Neuronal stem cell (in vitro differentiated cells): Measurements from ENCODE around the gene HSF2BP.

Experiments used
- DNase-seq: peaks from one replicate; pipeline ENCODE4 v3.0.0-alpha.2; 2013; ENCODE audit warnings: low spot score
- H2AFZ ChIP-seq: one replicate; pipeline ENCODE4 v1.6.1; 2013; ENCODE audit warnings: mild to moderate bottlenecking, low read length, inconsistent platforms
- H2AK5ac ChIP-seq: 2 replicates; pipeline ENCODE4 v1.6.1; 2013; ENCODE audit warnings: low read depth, mild to moderate bottlenecking, inconsistent platforms, low read length, moderate library complexity, mixed read lengths
- H2BK120ac ChIP-seq: 2 replicates; pipeline ENCODE4 v1.6.1; 2013; ENCODE audit warnings: low read depth, mild to moderate bottlenecking, inconsistent platforms, low read length, moderate library complexity, mixed read lengths
- H2BK12ac ChIP-seq: one replicate; pipeline ENCODE4 v1.6.1; 2013; ENCODE audit warnings: low read length, inconsistent platforms
- H2BK15ac ChIP-seq: 2 replicates; pipeline ENCODE4 v1.6.1; 2013; ENCODE audit warnings: mild to moderate bottlenecking, low read length, inconsistent platforms, mixed read lengths
- H2BK5ac ChIP-seq: one replicate; pipeline ENCODE4 v1.6.1; 2013; ENCODE audit warnings: inconsistent platforms, mild to moderate bottlenecking, low read length, moderate library complexity
- H3K14ac ChIP-seq: one replicate; pipeline ENCODE4 v1.6.1; 2013; ENCODE audit warnings: low read length, inconsistent platforms
- H3K18ac ChIP-seq: 2 replicates; pipeline ENCODE4 v1.6.1; 2013; ENCODE audit warnings: low read length, inconsistent platforms
- H3K23ac ChIP-seq: 2 replicates; pipeline ENCODE4 v1.6.1; 2013; ENCODE audit warnings: low read depth, mild to moderate bottlenecking, mixed read lengths, low read length, inconsistent platforms; ENCODE audit not compliant: poor library complexity
- H3K27ac ChIP-seq: replicated peaks from 3 replicates; pipeline ENCODE4 v1.5.1; 2013; ENCODE audit warnings: low read length, inconsistent platforms
- H3K27me3 ChIP-seq, 3 experiments: 2 replicates each; pipeline ENCODE4 v1.6.1; 2013; ENCODE audit warnings: low read length in 3 of 3, mild to moderate bottlenecking in 2 of 3, inconsistent platforms in 1 of 3, low read depth in 1 of 3, mixed read lengths in 1 of 3, moderate library complexity in 1 of 3; ENCODE audit not compliant: control insufficient read depth in 3 of 3, insufficient read depth in 3 of 3
- H3K36me3 ChIP-seq, 2 donors: replicated peaks in 1 of 2; 2 replicates each; pipeline ENCODE4 v1.6.1; 2013; ENCODE audit warnings: low read length in 2 of 2; ENCODE audit not compliant: control insufficient read depth in 2 of 2, insufficient read depth in 2 of 2
- H3K4ac ChIP-seq: 2 replicates; pipeline ENCODE4 v1.6.1; 2013; ENCODE audit warnings: inconsistent platforms, mild to moderate bottlenecking, low read length, moderate library complexity
- H3K4me1 ChIP-seq, 2 donors: 1 replicate in 1 of 2; 2 replicates in 1 of 2; pipeline ENCODE4 v1.6.1; 2013; ENCODE audit warnings: low read length in 2 of 2, low read depth in 1 of 2; ENCODE audit not compliant: control insufficient read depth in 2 of 2, insufficient read depth in 1 of 2
- H3K4me2 ChIP-seq: one replicate; pipeline ENCODE4 v1.6.1; 2013; ENCODE audit warnings: mild to moderate bottlenecking, low read length, inconsistent platforms; ENCODE audit not compliant: insufficient read depth, poor library complexity, severe bottlenecking
- H3K4me3 ChIP-seq, 2 donors: 2 replicates each; pipeline ENCODE4 v1.5.1; 2013; ENCODE audit warnings: low read length in 2 of 2, mild to moderate bottlenecking in 2 of 2, inconsistent platforms in 1 of 2, moderate library complexity in 1 of 2
- H3K79me1 ChIP-seq: one replicate; pipeline ENCODE4 v1.6.1; 2013; ENCODE audit warnings: low read depth, mild to moderate bottlenecking, inconsistent platforms, low read length, moderate library complexity
- H3K9ac ChIP-seq: one replicate; pipeline ENCODE4 v1.6.1; 2013; ENCODE audit warnings: mild to moderate bottlenecking, low read depth, low read length, inconsistent platforms; ENCODE audit not compliant: poor library complexity
- H3K9me3 ChIP-seq, 2 donors: replicated peaks in 1 of 2; 2 replicates each; pipeline versions ENCODE3 to v1.6.1; 2013; ENCODE audit warnings: low read length in 2 of 2, mild to moderate bottlenecking in 2 of 2, inconsistent platforms in 1 of 2, low read depth in 1 of 2, mixed read lengths in 1 of 2, moderate library complexity in 1 of 2; ENCODE audit not compliant: control insufficient read depth in 2 of 2, insufficient read depth in 1 of 2
- H4K8ac ChIP-seq: one replicate; pipeline ENCODE4 v1.6.1; 2013; ENCODE audit warnings: low read depth, mild to moderate bottlenecking, inconsistent platforms, low read length, moderate library complexity
- H4K91ac ChIP-seq: one replicate; pipeline ENCODE4 v1.6.1; 2013; ENCODE audit warnings: low read length, low read depth, mild to moderate bottlenecking, inconsistent platforms; ENCODE audit not compliant: poor library complexity
- WGBS, 2 donors: extraction: QIAGEN DNeasy Blood & Tissue Kit; methylation state at CpG; one replicate each; pipeline ENCODE4 v1.1.7; 2013; ENCODE audit warnings: missing lambda C conversion rate in 2 of 2, mixed read lengths in 1 of 2; ENCODE audit not compliant: insufficient read length in 2 of 2, insufficient replicate concordance in 1 of 2; ENCODE audit errors: extremely low coverage in 2 of 2; 5-methylcytosine and 5-hydroxymethylcytosine counted together

HSF2BP gene

DNA sequence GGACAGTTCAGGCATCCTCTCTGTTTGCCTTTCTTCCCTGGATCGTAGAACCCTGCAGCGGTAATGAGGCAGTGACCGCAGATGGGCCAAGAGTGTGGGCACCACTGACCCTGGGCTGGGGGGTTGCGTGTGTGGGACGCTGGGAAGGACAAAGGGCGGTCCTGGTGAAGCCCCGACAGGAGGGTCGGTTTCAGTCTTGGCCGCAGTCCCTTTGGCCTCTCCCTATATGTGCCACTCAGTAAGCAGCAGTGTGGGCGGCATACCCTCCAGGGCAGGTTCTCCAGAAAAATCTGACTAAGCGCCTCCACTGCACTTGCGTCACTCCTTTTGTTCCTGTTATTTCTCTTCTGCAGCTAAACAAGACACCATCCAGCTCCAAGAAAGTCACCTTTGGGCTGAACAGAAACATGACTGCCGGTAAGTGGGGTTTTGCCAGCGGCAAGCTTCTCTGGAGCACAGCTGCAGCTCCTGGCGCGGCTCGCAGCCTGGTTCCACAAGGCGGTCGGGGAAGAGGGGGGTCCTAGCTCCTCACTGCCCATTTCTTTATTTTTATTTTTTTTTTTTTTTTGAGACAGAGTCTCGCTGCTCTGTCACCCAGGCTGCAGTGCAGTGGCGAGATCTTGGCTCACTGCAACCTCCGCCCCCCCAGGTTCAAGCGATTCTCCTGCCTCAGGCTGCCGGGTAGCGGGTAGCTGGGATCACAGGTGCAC is 32.0 kb upstream of the HSF2BP start:
- Histone ChIP-seq H2BK15ac (no peak overlapping the region), H3K27ac (no peak overlapping the region)

DNA sequence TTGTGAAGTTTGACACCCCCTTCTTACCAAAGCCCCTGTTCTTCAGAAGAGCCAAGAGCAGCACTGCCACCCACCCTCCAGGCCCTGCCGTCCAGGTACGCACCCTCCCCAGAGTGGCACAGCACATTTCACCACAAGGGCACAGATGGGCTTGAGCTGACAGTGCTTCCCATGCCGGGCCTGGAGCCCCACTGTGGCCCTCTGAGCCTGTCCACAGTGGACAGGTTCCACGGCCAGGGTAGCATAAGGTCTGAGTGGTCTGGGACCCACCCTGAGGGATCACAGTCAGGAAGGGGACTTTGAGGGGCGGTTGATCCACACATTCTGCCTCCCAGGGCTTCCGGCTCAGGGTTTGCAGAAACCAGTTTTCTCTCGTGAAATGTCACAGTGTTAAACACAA is 31.1 kb upstream of the HSF2BP start:
- Histone ChIP-seq H2AK5ac (no peak overlapping the region), H3K36me3 (peaks cover 80 to 100% of the 10 kb centered on the region in 2 donors), H3K27me3 (no peaks in the 10 kb centered on the region), H4K91ac (no peak overlapping the region), H3K9me3 (no peaks in the 10 kb centered on the region), H2BK12ac (no peak overlapping the region), H3K23ac (no peak overlapping the region), H3K4ac (no peak overlapping the region), H2BK15ac (no peak overlapping the region), H3K79me1 (peaks cover 3% of the 10 kb centered on the region), H3K27ac (no peak overlapping the region), H2BK120ac (no peak overlapping the region), H3K4me3 (no peak overlapping the region), H3K4me1 (no peaks in the 10 kb centered on the region), H4K8ac (no peak overlapping the region), H3K9ac (no peak overlapping the region), H2AFZ (no peak overlapping the region), H3K18ac (no peak overlapping the region), H2BK5ac (no peak overlapping the region), H3K14ac (no peak overlapping the region), H3K4me2 (no peak overlapping the region)
- DNase-seq = no peak
- WGBS, 2 donors = no CpG with 5 or more reads among the region's 7 CpGs

More for the DNA sequence above, 32.0 kb upstream of the HSF2BP start:
- Histone ChIP-seq H2AK5ac (no peak overlapping the region), H4K91ac (no peak overlapping the region), H3K18ac (no peak overlapping the region), H3K4me3 (no peak overlapping the region), H3K4ac (no peak overlapping the region), H3K4me2 (no peak overlapping the region), H3K79me1 (peaks cover 5% of the 10 kb centered on the region), H4K8ac (no peak overlapping the region), H3K9ac (no peak overlapping the region), H3K27me3 (no peaks in the 10 kb centered on the region), H3K9me3 (no peaks in the 10 kb centered on the region), H3K4me1 (no peaks in the 10 kb centered on the region), H2BK12ac (no peak overlapping the region), H3K23ac (peak overlapping the region; percentile 9), H2BK120ac (no peak overlapping the region), H3K14ac (no peak overlapping the region), H3K36me3 (peaks cover 76 to 100% of the 10 kb centered on the region in 2 donors), H2AFZ (no peak overlapping the region), H2BK5ac (no peak overlapping the region)
- WGBS, 2 donors = no CpG with 5 or more reads among the region's 25 CpGs
- DNase-seq = no peak

DNA sequence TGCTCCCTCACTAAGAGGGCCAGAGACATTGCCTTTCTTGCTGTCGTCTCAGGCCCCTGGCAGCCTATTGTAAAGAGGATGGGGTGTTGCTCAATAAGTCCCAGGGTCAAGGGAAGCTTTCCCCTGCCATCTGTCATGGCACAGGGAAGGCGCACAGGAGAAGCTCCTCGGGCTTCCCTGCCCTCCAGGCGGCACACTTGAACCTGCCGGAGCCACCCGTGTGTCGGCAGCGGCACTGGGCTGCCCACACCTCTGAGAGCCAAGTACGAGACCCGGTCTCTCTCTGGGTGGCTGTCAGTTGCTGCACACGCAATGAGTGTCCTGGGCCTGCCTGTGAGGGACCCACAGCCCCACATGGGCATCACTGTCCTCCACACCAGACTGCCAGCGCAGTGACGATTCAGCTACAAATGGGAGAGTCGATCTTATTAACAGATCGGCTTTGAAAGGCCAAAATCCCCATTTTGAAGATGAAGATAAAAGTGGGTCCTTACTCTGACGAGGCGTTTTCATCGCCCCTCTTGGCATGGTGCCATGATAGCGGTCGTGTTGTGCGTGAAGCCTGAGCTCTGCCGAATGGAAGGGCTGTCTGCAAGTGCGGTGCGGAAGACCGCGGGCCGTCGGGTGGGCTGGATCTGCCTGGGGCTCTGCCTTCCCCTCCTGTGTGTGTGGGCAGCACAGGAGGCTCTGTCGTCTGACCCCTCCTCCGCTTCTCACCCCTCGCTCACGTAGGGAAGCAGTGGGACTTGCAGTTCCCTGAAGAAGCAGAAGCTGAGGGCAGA is 30.5 kb upstream of the HSF2BP start:
- Histone ChIP-seq H3K18ac (no peak overlapping the region), H3K4me2 (no peak overlapping the region), H2BK12ac (no peak overlapping the region), H3K14ac (no peak overlapping the region), H3K23ac (peak overlapping the region; percentile 17), H3K27me3 (no peaks in the 10 kb centered on the region), H3K27ac (no peak overlapping the region), H2BK5ac (no peak overlapping the region), H3K9ac (no peak overlapping the region), H4K8ac (no peak overlapping the region), H4K91ac (no peak overlapping the region), H3K4me1 (no peaks in the 10 kb centered on the region), H3K9me3 (no peaks in the 10 kb centered on the region), H2AK5ac (no peak overlapping the region), H3K79me1 (peaks cover 3% of the 10 kb centered on the region), H3K4ac (no peak overlapping the region), H2BK120ac (no peak overlapping the region), H3K36me3 (peaks cover 84 to 100% of the 10 kb centered on the region in 2 donors), H2BK15ac (no peak overlapping the region), H3K4me3 (no peak overlapping the region), H2AFZ (no peak overlapping the region)
- DNase-seq = no peak
- no CpG with 5 or more reads among the region's 32 CpGs for WGBS, 2 donors

DNA sequence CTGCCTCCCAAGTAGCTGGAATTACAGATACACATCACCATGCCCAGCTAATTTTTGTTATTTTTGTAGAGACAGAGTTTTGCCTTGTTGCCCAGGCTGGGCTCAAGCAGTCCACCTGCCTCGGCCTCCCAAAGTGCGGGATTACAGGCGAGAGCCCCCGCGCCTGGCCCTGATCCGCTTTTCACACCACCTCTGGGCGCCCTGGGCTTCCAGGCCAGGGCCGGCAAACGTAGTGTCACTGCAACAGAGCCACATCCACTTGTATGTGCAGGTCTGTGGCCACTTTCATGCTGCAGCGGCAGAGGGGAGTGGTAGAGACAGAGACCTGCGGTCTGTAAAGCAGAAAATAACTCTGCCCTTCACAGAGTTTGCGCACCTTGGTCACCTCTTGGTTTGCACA is 29.6 kb upstream of the HSF2BP start:
- H3K27ac ChIP-seq = no peak overlapping the region
- H3K9ac ChIP-seq = no peak overlapping the region
- peaks cover 5% of the 10 kb centered on the region for H3K79me1 ChIP-seq
- H3K9me3 ChIP-seq = no peaks in the 10 kb centered on the region
- H3K27me3 ChIP-seq = no peaks in the 10 kb centered on the region
- WGBS, 2 donors = no CpG with 5 or more reads among the region's 12 CpGs
- H3K23ac ChIP-seq = no peak overlapping the region
- H3K4me3 ChIP-seq = no peak overlapping the region
- H2BK15ac ChIP-seq = no peak overlapping the region
- H3K18ac ChIP-seq = no peak overlapping the region
- H4K8ac ChIP-seq = no peak overlapping the region
- no peak overlapping the region for H2BK5ac ChIP-seq
- H2AK5ac ChIP-seq = no peak overlapping the region
- no peak for DNase-seq
- H2BK120ac ChIP-seq = no peak overlapping the region
- no peak overlapping the region for H2AFZ ChIP-seq
- no peak overlapping the region for H3K14ac ChIP-seq
- H3K36me3 ChIP-seq = peaks cover 80 to 98% of the 10 kb centered on the region in 2 donors
- no peak overlapping the region for H3K4ac ChIP-seq
- H4K91ac ChIP-seq = no peak overlapping the region
- no peak overlapping the region for H3K4me2 ChIP-seq
- H3K4me1 ChIP-seq = no peaks in the 10 kb centered on the region
- no peak overlapping the region for H2BK12ac ChIP-seq
